Glutamatergic neuron (in vitro differentiated cells): ENCODE measurements around the gene CDHR2. TPM values are rescaled to one million over a fixed set of nuclear protein-coding genes. Genes with fewer than 3 reads are reported as not detected.

ENCODE experiments used
- DNase-seq: peaks from one replicate; pipeline ENCODE4 v3.0.0; 2022
- H3K27ac Mint-ChIP-seq: one replicate; pipeline ENCODE4 v1.8.0; 2020; ENCODE audit warnings: mild to moderate bottlenecking, mixed read lengths, inconsistent platforms; ENCODE audit not compliant: unreplicated experiment
- H3K27me3 Mint-ChIP-seq: one replicate; pipeline ENCODE4 v1.8.0; 2020; ENCODE audit warnings: mild to moderate bottlenecking, moderate library complexity, mixed read lengths, inconsistent platforms; ENCODE audit not compliant: unreplicated experiment
- H3K36me3 Mint-ChIP-seq: one replicate; pipeline ENCODE4 v1.8.0; 2020; ENCODE audit warnings: mild to moderate bottlenecking, mixed read lengths, inconsistent platforms; ENCODE audit not compliant: unreplicated experiment
- H3K4me1 Mint-ChIP-seq: one replicate; pipeline ENCODE4 v1.8.0; 2020; ENCODE audit warnings: mild to moderate bottlenecking, low read depth, mixed read lengths, inconsistent platforms; ENCODE audit not compliant: unreplicated experiment
- H3K4me3 Mint-ChIP-seq: one replicate; pipeline ENCODE4 v1.8.0; 2020; ENCODE audit warnings: mild to moderate bottlenecking, mixed read lengths, inconsistent platforms; ENCODE audit not compliant: unreplicated experiment
- H3K9me3 Mint-ChIP-seq: one replicate; pipeline ENCODE4 v1.8.0; 2020; ENCODE audit warnings: mild to moderate bottlenecking, moderate library complexity, mixed read lengths, inconsistent platforms; ENCODE audit not compliant: unreplicated experiment
- total RNA-seq: library from RNA; stranded (reverse); fragmentation: NEBNext Ultra II Directional; extraction: Animal tissue kit (Norgen Biotek cat#: 25700); gene quantifications from one replicate; pipeline ENCODE4 v1.2.1, GENCODE V29; 2021; ENCODE audit not compliant: unreplicated experiment
- TF ChIP-seq, protein P1 (sequence below): fragments of 200-600 bp; sonication (generic); IDR thresholded peaks from one replicate; pipeline ENCODE4 v1.5.0; 2021; ENCODE audit not compliant: partially characterized antibody, unreplicated experiment

Gene CDHR2
- total RNA-seq, 1 donor from 2014 or later, result 0.29 TPM

DNA sequence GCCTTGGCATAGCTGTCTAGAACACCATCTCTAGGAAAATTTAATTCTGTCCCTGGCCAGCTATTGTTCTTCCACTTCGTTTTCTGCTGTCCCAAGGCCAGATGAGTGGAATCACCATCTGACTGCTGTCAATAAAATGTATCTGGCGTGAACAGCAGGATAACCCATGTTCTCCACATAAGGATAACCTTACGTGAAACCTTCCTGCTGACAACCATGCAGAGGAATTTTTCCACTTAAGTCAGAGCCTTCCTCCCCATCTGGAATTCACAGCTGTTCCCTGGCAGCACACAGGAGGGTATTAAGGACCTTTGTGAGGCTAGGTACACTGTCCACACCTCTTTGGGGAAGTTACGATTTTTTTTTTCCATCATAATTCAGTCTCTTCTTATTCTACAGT is 40.5 kb upstream of the CDHR2 start:
- Mint-ChIP-seq H3K27me3 (peaks cover 2% of the 10 kb centered on the region), H3K4me1 (no peaks in the 10 kb centered on the region), H3K27ac (no peak overlapping the region), H3K36me3 (no peaks in the 10 kb centered on the region), H3K9me3 (no peaks in the 10 kb centered on the region), H3K4me3 (no peak overlapping the region)
- TF ChIP-seq, protein P1, sequence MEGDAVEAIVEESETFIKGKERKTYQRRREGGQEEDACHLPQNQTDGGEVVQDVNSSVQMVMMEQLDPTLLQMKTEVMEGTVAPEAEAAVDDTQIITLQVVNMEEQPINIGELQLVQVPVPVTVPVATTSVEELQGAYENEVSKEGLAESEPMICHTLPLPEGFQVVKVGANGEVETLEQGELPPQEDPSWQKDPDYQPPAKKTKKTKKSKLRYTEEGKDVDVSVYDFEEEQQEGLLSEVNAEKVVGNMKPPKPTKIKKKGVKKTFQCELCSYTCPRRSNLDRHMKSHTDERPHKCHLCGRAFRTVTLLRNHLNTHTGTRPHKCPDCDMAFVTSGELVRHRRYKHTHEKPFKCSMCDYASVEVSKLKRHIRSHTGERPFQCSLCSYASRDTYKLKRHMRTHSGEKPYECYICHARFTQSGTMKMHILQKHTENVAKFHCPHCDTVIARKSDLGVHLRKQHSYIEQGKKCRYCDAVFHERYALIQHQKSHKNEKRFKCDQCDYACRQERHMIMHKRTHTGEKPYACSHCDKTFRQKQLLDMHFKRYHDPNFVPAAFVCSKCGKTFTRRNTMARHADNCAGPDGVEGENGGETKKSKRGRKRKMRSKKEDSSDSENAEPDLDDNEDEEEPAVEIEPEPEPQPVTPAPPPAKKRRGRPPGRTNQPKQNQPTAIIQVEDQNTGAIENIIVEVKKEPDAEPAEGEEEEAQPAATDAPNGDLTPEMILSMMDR, result no peak
- DNase-seq, result no peak

DNA sequence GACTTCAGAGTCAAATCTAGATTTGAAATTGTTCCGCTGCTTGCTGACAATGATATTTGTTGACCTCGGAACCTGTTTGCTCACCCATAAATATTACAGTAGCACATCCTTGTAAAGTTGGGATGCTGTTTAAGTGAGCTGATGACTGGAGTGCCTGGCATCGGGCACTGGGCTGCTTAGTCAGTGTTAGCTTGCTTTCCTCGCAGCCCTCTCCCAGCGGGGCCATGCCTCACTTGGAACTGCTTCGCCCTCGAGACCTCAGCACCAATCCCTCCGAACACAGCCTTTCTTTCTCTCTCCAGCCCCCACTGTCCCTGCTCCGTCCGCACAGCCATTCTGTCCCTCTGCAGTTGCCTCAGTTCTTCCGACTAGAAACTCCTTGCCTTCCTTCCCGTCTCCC is 35.4 kb upstream of the CDHR2 start:
- TF ChIP-seq, protein P1, result no peak
- Mint-ChIP-seq H3K4me1 (no peaks in the 10 kb centered on the region), H3K27ac (no peak overlapping the region), H3K9me3 (no peaks in the 10 kb centered on the region), H3K4me3 (no peak overlapping the region), H3K27me3 (no peaks in the 10 kb centered on the region), H3K36me3 (no peaks in the 10 kb centered on the region)
- no peak for DNase-seq

GRCh38 chr5:176514244-176514950 is 34.7 kb upstream of the CDHR2 start:
- no peaks in the 10 kb centered on the region for H3K36me3 Mint-ChIP-seq
- no peaks in the 10 kb centered on the region for H3K27me3 Mint-ChIP-seq
- TF ChIP-seq, protein P1, result no peak
- no peaks in the 10 kb centered on the region for H3K9me3 Mint-ChIP-seq
- H3K4me3 Mint-ChIP-seq, result no peak overlapping the region
- no peaks in the 10 kb centered on the region for H3K4me1 Mint-ChIP-seq
- H3K27ac Mint-ChIP-seq, result no peak overlapping the region
- no peak for DNase-seq

GRCh38 chr5:176515396-176515795 is 33.7 kb upstream of the CDHR2 start:
- no peaks in the 10 kb centered on the region for H3K9me3 Mint-ChIP-seq
- H3K36me3 Mint-ChIP-seq, result no peaks in the 10 kb centered on the region
- TF ChIP-seq, protein P1, result no peak
- H3K27ac Mint-ChIP-seq, result no peak overlapping the region
- no peaks in the 10 kb centered on the region for H3K4me1 Mint-ChIP-seq
- no peak overlapping the region for H3K4me3 Mint-ChIP-seq
- H3K27me3 Mint-ChIP-seq, result no peaks in the 10 kb centered on the region
- no peak for DNase-seq

GRCh38 chr5:176517053-176517661 is 32.0 kb upstream of the CDHR2 start:
- Mint-ChIP-seq H3K4me1 (no peaks in the 10 kb centered on the region), H3K9me3 (no peaks in the 10 kb centered on the region), H3K4me3 (no peak overlapping the region), H3K36me3 (no peaks in the 10 kb centered on the region), H3K27ac (no peak overlapping the region), H3K27me3 (peaks cover 2% of the 10 kb centered on the region)
- TF ChIP-seq, protein P1, result no peak
- no peak for DNase-seq
